ENCODE results near the gene MIA. TPM values are rescaled to one million over a fixed set of nuclear protein-coding genes. Genes with fewer than 3 reads are reported as not detected.

MIA gene
- total and polyA plus RNA-seq, 2 donors = 2.9 to 11.8 TPM

GRCh38 chr19:40742477-40742876 is 32.8 kb upstream of the MIA start:
- no peaks in the 10 kb centered on the region for H3K36me3 ChIP-seq (ENCODE audit: insufficient read depth)
- DNase-seq (ENCODE audit: extremely low spot score) = no peak
- 86% methylated on average over 17 of the region's 17 CpGs for WGBS
- no peak overlapping the region for H3K4me3 ChIP-seq (ENCODE audit: low read depth, low read length)
- H3K4me1 ChIP-seq (ENCODE audit: insufficient read depth) = no peaks in the 10 kb centered on the region
- H3K27ac ChIP-seq (ENCODE audit: low read depth) = no peak overlapping the region

GRCh38 chr19:40742886-40743285 is 32.4 kb upstream of the MIA start:
- no peaks in the 10 kb centered on the region for H3K4me1 ChIP-seq (ENCODE audit: insufficient read depth)
- no peaks in the 10 kb centered on the region for H3K36me3 ChIP-seq (ENCODE audit: insufficient read depth)
- no peak for DNase-seq (ENCODE audit: extremely low spot score)
- 92% methylated on average over 12 of the region's 12 CpGs for WGBS
- no peak overlapping the region for H3K27ac ChIP-seq (ENCODE audit: low read depth)
- H3K4me3 ChIP-seq (ENCODE audit: low read depth, low read length) = no peak overlapping the region

GRCh38 chr19:40743926-40744325 is 31.4 kb upstream of the MIA start:
- DNase-seq (ENCODE audit: extremely low spot score) = no peak
- WGBS = 93% methylated on average over 10 of the region's 10 CpGs
- Histone ChIP-seq H3K36me3 (ENCODE audit: insufficient read depth) (no peaks in the 10 kb centered on the region), H3K4me3 (ENCODE audit: low read depth, low read length) (no peak overlapping the region), H3K4me1 (ENCODE audit: insufficient read depth) (no peaks in the 10 kb centered on the region), H3K27ac (ENCODE audit: low read depth) (no peak overlapping the region)

- no peaks in the 10 kb centered on the region for H3K36me3 ChIP-seq (ENCODE audit: insufficient read depth)
- no peak overlapping the region for H3K27ac ChIP-seq (ENCODE audit: low read depth)
- DNase-seq (ENCODE audit: extremely low spot score) = no peak
- WGBS = 65% methylated on average over 17 of the region's 17 CpGs
- no peak overlapping the region for H3K4me3 ChIP-seq (ENCODE audit: low read depth, low read length)
- H3K4me1 ChIP-seq (ENCODE audit: insufficient read depth) = no peaks in the 10 kb centered on the region
These were observed 30.5 kb upstream of the MIA start for GRCh38 chr19:40744554-40745401.

GRCh38 chr19:40745402-40745780 is 29.9 kb upstream of the MIA start:
- no peaks in the 10 kb centered on the region for H3K36me3 ChIP-seq (ENCODE audit: insufficient read depth)
- WGBS = 75% methylated on average over 7 of the region's 7 CpGs
- no peak overlapping the region for H3K27ac ChIP-seq (ENCODE audit: low read depth)
- no peak for DNase-seq (ENCODE audit: extremely low spot score)
- H3K4me3 ChIP-seq (ENCODE audit: low read depth, low read length) = no peak overlapping the region
- H3K4me1 ChIP-seq (ENCODE audit: insufficient read depth) = no peaks in the 10 kb centered on the region

- WGBS = 98% methylated on average over 7 of the region's 7 CpGs
- no peaks in the 10 kb centered on the region for H3K4me1 ChIP-seq (ENCODE audit: insufficient read depth)
These were observed 27.8 kb upstream of the MIA start for GRCh38 chr19:40747536-40747935.

GRCh38 chr19:40750058-40750873 is 25.1 kb upstream of the MIA start, which contains the start of gene ACTMAP:
Gene ACTMAP (minus strand): TSS chr19:40750477. CDS start chr19:40749803, 674 bp downstream.
- peak; percentile 100 for DNase-seq (ENCODE audit: extremely low spot score)
- Histone ChIP-seq H3K4me3 (ENCODE audit: low read depth, low read length) (peak within 1 kb of the TSS; percentile 66), H3K27ac (ENCODE audit: low read depth) (peak within 1 kb of the TSS; percentile 84), H3K4me1 (ENCODE audit: insufficient read depth) (peaks cover 1% of the 10 kb centered on the region), H3K36me3 (ENCODE audit: insufficient read depth) (no peaks in the 10 kb centered on the region)
- under 1% methylated on average over 43 of the region's 43 CpGs for WGBS

More at GRCh38 chr19:40747536-40747935, 27.8 kb upstream of the MIA start:
- DNase-seq (ENCODE audit: extremely low spot score) = no peak
- Histone ChIP-seq H3K27ac (ENCODE audit: low read depth) (no peak overlapping the region), H3K36me3 (ENCODE audit: insufficient read depth) (no peaks in the 10 kb centered on the region), H3K4me3 (ENCODE audit: low read depth, low read length) (no peak overlapping the region)

GRCh38 chr19:40750874-40751537 is 24.3 kb upstream of the MIA start, which contains the start of gene SNRPA:
Gene SNRPA (plus strand): TSS chr19:40751203. CDS start chr19:40751409, 206 bp downstream.
- H3K27ac ChIP-seq (ENCODE audit: low read depth) = peak within 1 kb of the TSS; percentile 84
- under 1% methylated on average over 46 of the region's 46 CpGs for WGBS
- H3K36me3 ChIP-seq (ENCODE audit: insufficient read depth) = no peaks in the 10 kb centered on the region
- DNase-seq (ENCODE audit: extremely low spot score) = peak; percentile 98
- peaks cover 1% of the 10 kb centered on the region for H3K4me1 ChIP-seq (ENCODE audit: insufficient read depth)
- peak within 1 kb of the TSS; percentile 66 for H3K4me3 ChIP-seq (ENCODE audit: low read depth, low read length)

GRCh38 chr19:40752257-40752781 is 23.0 kb upstream of the MIA start:
- 84% methylated on average over 12 of the region's 12 CpGs for WGBS
- DNase-seq (ENCODE audit: extremely low spot score) = no peak
- Histone ChIP-seq H3K27ac (ENCODE audit: low read depth) (no peak overlapping the region), H3K4me1 (ENCODE audit: insufficient read depth) (peaks cover 1% of the 10 kb centered on the region), H3K36me3 (ENCODE audit: insufficient read depth) (peaks cover 3% of the 10 kb centered on the region), H3K4me3 (ENCODE audit: low read depth, low read length) (peak overlapping the region; percentile 10)

GRCh38 chr19:40754611-40755247 is 20.6 kb upstream of the MIA start:
- H3K4me1 ChIP-seq (ENCODE audit: insufficient read depth) = peaks cover 1% of the 10 kb centered on the region
- 80% methylated on average over 9 of the region's 9 CpGs for WGBS
- no peak overlapping the region for H3K4me3 ChIP-seq (ENCODE audit: low read depth, low read length)
- DNase-seq (ENCODE audit: extremely low spot score) = no peak
- peaks cover 10% of the 10 kb centered on the region for H3K36me3 ChIP-seq (ENCODE audit: insufficient read depth)
- H3K27ac ChIP-seq (ENCODE audit: low read depth) = no peak overlapping the region

- Histone ChIP-seq H3K4me3 (ENCODE audit: low read depth, low read length) (no peak overlapping the region), H3K27ac (ENCODE audit: low read depth) (no peak overlapping the region), H3K4me1 (ENCODE audit: insufficient read depth) (peaks cover 1% of the 10 kb centered on the region), H3K36me3 (ENCODE audit: insufficient read depth) (peaks cover 10% of the 10 kb centered on the region)
- no peak for DNase-seq (ENCODE audit: extremely low spot score)
- 95% methylated on average over 3 of the region's 3 CpGs for WGBS
These were observed 20.1 kb upstream of the MIA start for GRCh38 chr19:40755248-40755624.

GRCh38 chr19:40755791-40756190 is 19.5 kb upstream of the MIA start:
- Histone ChIP-seq H3K27ac (ENCODE audit: low read depth) (no peak overlapping the region), H3K36me3 (ENCODE audit: insufficient read depth) (peaks cover 10% of the 10 kb centered on the region), H3K4me1 (ENCODE audit: insufficient read depth) (peaks cover 1% of the 10 kb centered on the region), H3K4me3 (ENCODE audit: low read depth, low read length) (no peak overlapping the region)
- 98% methylated on average over 8 of the region's 8 CpGs for WGBS
- DNase-seq (ENCODE audit: extremely low spot score) = no peak
